ENCODE data around the gene PDGFRB.
"Not testable (repeated sequence)": the region's sequence is repeated elsewhere in the genome, so short reads cannot be mapped to it uniquely, and the experiment has no call there.

The PDGFRB gene

GRCh38 chr5:150092159-150092787, 63.4 kb downstream of the PDGFRB start:
- DNase-seq (ENCODE audit: extremely low read depth in 1 of 2, low read depth in 1 of 2) = no peak

- no peak for DNase-seq (ENCODE audit: extremely low read depth in 1 of 2, low read depth in 1 of 2)
Observed at GRCh38 chr5:150085950-150086715, 69.5 kb downstream of the PDGFRB start, which contains the start of gene CSF1R. Gene CSF1R, minus strand, starts transcription at chr5:150086554. Its CDS starts 127 bp downstream, at chr5:150086427.

DNA sequence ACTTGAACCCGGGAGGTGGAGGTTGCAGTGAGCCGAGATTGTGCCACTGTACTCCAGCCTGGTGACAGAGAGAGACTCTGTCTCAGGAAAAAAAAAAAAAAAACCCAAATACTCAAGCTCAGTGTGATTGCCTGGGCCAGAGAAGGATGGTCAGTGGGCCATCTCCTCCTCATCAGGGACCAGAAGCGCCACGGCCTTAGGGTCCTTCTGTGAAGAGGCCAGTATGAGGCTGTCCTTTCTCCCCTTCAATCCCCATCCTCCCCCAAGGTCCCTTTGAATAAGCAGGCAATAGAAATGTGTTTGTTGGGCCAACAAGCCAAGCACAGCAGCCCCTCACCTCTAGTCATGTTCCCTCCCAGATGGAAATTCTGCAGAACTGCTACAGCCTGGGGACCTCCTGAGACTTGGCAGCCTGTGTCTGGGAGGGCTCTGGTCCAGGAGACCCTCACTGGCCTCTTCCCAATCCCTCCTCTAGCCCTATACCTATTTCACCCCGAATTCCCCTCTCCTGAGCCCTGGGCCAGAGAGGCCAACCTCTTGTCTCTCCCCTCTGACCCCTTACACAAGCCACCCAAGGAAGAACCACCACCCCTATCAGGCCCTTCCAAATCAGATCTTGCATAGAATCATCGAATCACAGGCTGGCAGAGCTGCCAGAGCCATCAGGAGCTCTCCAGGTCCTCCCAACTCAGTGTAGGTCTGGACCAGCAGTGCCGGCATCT, 70.3 kb downstream of the PDGFRB start:
- no peak for DNase-seq (ENCODE audit: extremely low read depth in 1 of 2, low read depth in 1 of 2)

DNA sequence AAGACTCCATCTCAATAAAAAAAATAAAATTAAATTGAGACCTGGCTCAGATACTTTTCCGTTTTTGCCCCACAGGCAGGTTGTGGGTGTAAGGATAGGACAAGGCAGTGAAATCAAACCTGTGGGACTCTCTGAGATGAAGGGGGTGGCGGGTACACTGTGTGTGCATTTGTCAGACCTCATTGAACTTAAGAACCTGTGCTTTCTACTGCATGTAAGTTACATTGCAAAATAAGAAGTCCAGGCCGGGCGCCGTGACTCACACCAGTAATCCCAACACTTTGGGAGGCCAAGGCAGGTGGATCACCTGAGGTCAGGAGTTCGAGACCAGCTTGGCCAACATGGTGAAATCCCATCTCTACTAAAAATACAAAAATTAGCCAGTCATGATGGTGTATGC, 70.9 kb downstream of the PDGFRB start:
- DNase-seq (ENCODE audit: extremely low read depth in 1 of 2, low read depth in 1 of 2) = not testable (repeated sequence)

DNA sequence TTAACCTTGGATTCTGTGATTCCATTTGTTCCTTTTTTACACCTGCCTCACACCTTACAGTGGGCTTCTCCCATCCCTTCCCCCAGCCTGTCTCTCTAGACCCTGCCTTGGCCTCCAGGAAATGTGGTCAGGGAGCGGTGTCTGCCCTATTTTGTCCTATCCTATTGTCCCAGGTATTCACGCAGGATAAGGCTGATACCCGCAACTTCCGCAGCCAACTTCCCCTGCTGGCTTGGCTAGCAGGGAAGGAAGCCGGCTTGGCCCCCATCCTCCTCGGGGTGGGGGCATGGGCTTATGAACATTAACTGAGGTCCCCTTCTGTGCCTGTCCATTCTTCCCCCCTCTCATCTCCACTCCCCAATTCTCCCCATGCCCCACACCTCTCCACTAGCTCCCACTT, 72.8 kb downstream of the PDGFRB start:
- DNase-seq (ENCODE audit: extremely low read depth in 1 of 2, low read depth in 1 of 2) = no peak

DNA sequence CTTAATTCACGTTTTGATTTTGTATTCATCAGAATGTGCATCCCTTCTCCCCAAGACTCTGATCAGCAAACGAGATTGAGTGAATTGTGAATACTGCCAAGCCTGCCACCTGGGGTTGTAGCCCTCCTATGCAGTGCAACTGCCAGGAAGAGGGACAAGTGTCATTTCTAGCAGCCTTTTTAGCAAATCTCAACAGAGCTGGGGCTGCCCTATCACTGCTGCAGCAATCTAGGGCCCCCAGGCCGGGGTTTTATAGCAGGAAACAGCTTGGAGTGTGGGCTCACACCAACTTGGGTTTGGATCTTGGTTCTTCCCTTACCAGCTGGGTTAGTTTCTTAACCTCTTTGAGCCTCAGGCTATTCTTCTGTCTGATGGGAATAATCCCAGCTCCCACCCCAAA, 73.3 kb downstream of the PDGFRB start:
- DNase-seq (ENCODE audit: extremely low read depth in 1 of 2, low read depth in 1 of 2) = no peak

- DNase-seq (ENCODE audit: extremely low read depth in 1 of 2, low read depth in 1 of 2) = peak; percentile 10 to 11
Observed at GRCh38 chr5:150081541-150082283, 73.9 kb downstream of the PDGFRB start.

- no peak for DNase-seq (ENCODE audit: extremely low read depth in 1 of 2, low read depth in 1 of 2)
Observed at GRCh38 chr5:150080696-150081435, 74.8 kb downstream of the PDGFRB start.

DNA sequence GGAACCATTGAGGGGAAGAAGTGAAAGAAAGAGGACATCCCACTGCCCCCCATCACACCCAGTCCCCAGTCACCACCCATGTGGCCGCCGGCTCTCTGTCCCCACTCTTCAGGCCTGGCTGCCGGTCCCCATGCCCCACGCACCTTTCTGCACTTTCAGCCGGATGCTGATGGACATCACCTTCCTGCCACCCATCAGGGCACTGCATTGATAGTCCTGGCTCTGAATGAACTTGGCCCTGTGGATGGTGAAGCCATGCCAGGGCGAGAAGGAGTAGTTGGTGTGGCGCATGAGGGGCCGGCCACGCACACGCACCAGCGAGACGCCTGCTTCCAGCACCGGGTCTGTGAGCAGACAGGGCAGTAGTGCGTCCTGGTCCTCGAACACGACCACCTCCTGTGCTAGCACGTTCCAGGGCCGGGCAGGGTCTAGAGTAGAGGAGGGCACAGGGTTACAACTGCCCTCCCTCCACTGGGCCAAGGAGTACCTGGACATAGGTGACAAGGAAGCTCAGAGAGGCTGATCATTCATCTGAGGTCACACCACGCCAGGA, 75.7 kb downstream of the PDGFRB start:
- no peak for DNase-seq (ENCODE audit: extremely low read depth in 1 of 2, low read depth in 1 of 2)

DNA sequence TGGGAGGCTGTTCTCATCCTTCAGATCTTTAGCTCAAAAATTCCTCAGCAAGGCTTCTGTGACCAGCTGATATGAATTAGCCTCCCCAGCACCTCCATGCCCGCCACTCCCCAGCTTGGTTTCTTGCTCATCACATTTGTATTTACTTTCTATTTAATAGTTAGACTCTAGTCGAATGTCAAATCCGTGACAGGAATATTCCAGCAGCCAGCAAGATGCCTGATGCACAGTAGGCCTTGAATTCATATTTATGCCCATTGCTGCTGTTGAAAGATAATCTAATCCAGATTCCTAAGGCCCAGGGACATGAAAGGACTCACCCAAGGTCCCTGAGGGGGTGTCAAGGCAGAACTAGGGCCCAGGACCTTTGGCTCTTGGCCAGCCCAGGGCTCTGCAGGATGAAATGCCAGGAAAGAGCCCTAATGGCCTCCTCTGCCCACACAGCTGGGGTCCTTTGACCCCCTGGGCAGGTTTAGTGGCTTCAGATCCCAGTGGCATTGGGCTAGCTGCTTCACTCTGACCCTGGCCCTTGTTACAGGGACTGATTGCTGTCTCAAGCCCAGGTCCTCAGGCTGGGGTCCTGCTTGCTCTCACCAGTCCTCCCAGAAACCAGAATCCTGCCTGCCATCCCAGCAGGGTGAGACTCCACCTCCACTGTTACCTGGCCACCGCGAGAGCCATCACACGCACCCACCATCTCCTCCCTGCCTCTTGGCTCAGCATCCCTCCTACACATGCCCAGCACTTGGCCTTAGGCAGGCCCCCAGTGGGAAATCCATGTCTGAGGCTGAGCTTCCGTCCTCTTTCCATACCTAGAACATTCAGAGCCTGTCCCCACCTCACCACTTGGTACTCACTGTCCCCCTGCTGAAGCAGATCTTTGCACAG, 76.6 kb downstream of the PDGFRB start:
- no peak for DNase-seq (ENCODE audit: extremely low read depth in 1 of 2, low read depth in 1 of 2)

GRCh38 chr5:150077996-150078801, 77.4 kb downstream of the PDGFRB start:
- no peak for DNase-seq (ENCODE audit: extremely low read depth in 1 of 2, low read depth in 1 of 2)

DNA sequence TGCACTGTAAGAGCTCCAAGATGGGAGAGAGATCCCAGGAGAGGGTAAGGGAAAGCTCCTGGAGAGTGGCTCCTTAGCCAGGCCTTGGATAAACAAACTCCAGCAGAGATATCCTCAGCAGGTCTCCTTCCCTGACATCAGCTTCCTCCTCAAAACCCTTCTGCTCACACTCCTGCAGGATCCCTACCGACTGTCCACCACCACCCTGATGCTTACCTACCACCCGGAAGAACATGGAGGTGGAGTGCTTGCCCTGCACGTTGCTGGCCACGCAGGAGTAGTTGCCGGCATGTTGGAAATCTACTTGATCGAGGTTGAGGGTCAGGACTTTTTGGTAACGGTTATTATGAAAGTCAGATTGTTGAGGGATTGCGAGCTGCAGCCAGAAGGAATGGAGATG, 78.6 kb downstream of the PDGFRB start:
- DNase-seq (ENCODE audit: extremely low read depth in 1 of 2, low read depth in 1 of 2) = no peak

- DNase-seq (ENCODE audit: extremely low read depth in 1 of 2, low read depth in 1 of 2) = no peak
Observed at GRCh38 chr5:150075806-150076205, 79.8 kb downstream of the PDGFRB start.

DNA sequence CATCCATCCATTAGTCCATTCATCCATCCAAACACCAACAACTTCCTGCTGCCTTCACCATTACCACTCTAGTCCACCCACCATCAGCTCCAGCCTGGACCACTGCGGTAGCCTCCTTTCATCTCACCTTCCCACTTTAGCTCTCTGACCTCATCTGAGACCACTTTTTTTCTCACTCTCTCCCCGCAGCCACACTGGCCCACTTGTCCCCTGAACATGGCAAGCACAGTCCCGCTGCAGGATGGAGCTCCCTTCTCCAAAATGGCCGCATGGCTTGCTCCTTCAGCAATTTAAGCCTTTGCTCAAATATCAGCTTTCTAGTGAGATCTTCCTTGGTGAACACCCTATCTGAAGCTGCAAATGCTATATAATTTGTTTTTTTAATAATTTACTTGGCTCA, 80.4 kb downstream of the PDGFRB start:
- no peak for DNase-seq (ENCODE audit: extremely low read depth in 1 of 2, low read depth in 1 of 2)

- no peak for DNase-seq (ENCODE audit: extremely low read depth in 1 of 2, low read depth in 1 of 2)
Observed at GRCh38 chr5:150073677-150074076, 82.0 kb downstream of the PDGFRB start.

DNA sequence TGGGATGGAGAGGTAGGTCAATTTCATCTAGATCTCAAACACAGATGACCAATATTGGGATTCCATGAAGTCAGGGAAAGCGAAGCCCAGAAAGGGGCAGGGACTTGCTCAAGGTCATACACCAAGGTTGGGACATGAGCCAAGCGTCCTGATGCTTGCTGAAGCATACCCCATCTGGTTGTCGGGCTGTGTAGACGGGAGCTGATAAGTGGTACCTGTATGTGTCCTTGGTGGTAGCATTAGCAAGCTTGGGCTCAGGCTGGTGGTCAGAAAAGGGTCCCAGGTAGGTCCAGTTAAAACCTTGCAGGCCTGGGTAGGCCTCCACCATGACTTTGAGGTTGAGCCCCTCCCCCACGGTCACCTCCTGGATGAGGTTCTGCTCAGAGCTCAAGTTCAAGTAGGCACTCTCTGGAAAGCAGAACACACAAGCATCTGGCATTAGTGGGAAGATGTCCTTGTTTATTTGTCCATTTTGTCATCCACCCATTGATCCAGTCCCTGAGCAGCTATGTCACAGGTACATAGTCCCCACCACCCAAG, 82.5 kb downstream of the PDGFRB start:
- no peak for DNase-seq (ENCODE audit: extremely low read depth in 1 of 2, low read depth in 1 of 2)

DNA sequence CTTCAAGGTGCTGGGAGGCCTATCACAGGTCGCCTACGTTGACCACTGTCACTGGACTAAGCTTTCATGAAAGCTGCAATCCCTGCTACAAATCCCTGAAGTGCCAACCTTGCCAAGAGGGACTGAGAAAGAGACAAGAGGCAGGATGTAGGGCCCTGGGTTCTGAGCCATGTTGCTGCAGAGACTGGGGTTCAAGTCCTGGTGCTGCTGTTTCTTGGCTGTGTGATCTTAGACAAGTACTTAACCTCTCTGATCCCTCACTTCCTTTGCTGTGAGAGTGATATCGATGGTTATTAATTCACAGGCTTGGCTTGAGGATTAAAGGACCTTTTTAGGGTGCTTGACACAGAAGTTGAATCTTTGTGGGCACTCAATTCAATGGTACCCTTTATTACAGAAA, 84.8 kb downstream of the PDGFRB start:
- DNase-seq (ENCODE audit: extremely low read depth in 1 of 2, low read depth in 1 of 2) = no peak
